ENCODE data around the gene PAFAH1B1.
"Not testable (repeated sequence)": the region's sequence is repeated elsewhere in the genome, so short reads cannot be mapped to it uniquely, and the experiment has no call there.

Gene PAFAH1B1

GRCh38 chr17:2563543-2563942 is 29.9 kb upstream of the PAFAH1B1 start:
- Histone ChIP-seq H3K27ac (ENCODE audit: low read depth, low read length) (no peak overlapping the region), H3K9ac (ENCODE audit: low read depth, low read length) (no peak overlapping the region), H3K9me3 (ENCODE audit: control insufficient read depth, insufficient read depth, low read length) (peaks cover 11% of the 10 kb centered on the region), H3K36me3 (ENCODE audit: control insufficient read depth, insufficient read depth, low read length) (no peaks in the 10 kb centered on the region), H3K4me1 (ENCODE audit: control insufficient read depth, insufficient read depth, low read length) (no peaks in the 10 kb centered on the region), H3K27me3 (ENCODE audit: control insufficient read depth, insufficient read depth, low read length) (no peaks in the 10 kb centered on the region), H3K4me3 (ENCODE audit: low read depth, low read length) (no peak overlapping the region; the same call in 1 of the 2 replicates)

GRCh38 chr17:2564877-2565276 is 28.6 kb upstream of the PAFAH1B1 start:
- Histone ChIP-seq H3K9ac (ENCODE audit: low read depth, low read length) (no peak overlapping the region), H3K27me3 (ENCODE audit: control insufficient read depth, insufficient read depth, low read length) (no peaks in the 10 kb centered on the region), H3K9me3 (ENCODE audit: control insufficient read depth, insufficient read depth, low read length) (peaks cover 11% of the 10 kb centered on the region), H3K27ac (ENCODE audit: low read depth, low read length) (no peak overlapping the region), H3K36me3 (ENCODE audit: control insufficient read depth, insufficient read depth, low read length) (no peaks in the 10 kb centered on the region), H3K4me3 (ENCODE audit: low read depth, low read length) (no peak overlapping the region), H3K4me1 (ENCODE audit: control insufficient read depth, insufficient read depth, low read length) (no peaks in the 10 kb centered on the region)

- H3K27ac ChIP-seq (ENCODE audit: low read depth, low read length): no peak overlapping the region
- H3K4me1 ChIP-seq (ENCODE audit: control insufficient read depth, insufficient read depth, low read length): no peaks in the 10 kb centered on the region
- H3K27me3 ChIP-seq (ENCODE audit: control insufficient read depth, insufficient read depth, low read length): no peaks in the 10 kb centered on the region
- no peaks in the 10 kb centered on the region for H3K36me3 ChIP-seq (ENCODE audit: control insufficient read depth, insufficient read depth, low read length)
- H3K9ac ChIP-seq (ENCODE audit: low read depth, low read length): no peak overlapping the region
- H3K9me3 ChIP-seq (ENCODE audit: control insufficient read depth, insufficient read depth, low read length): peaks cover 5% of the 10 kb centered on the region
- H3K4me3 ChIP-seq (ENCODE audit: low read depth, low read length): no peak overlapping the region
Observed at GRCh38 chr17:2566056-2566455, 27.4 kb upstream of the PAFAH1B1 start.

GRCh38 chr17:2571523-2572303 is 21.7 kb upstream of the PAFAH1B1 start:
- Histone ChIP-seq H3K27ac (ENCODE audit: low read depth, low read length) (no peak overlapping the region), H3K9ac (ENCODE audit: low read depth, low read length) (no peak overlapping the region), H3K4me1 (ENCODE audit: control insufficient read depth, insufficient read depth, low read length) (no peaks in the 10 kb centered on the region), H3K27me3 (ENCODE audit: control insufficient read depth, insufficient read depth, low read length) (no peaks in the 10 kb centered on the region), H3K36me3 (ENCODE audit: control insufficient read depth, insufficient read depth, low read length) (no peaks in the 10 kb centered on the region), H3K9me3 (ENCODE audit: control insufficient read depth, insufficient read depth, low read length) (no peaks in the 10 kb centered on the region), H3K4me3 (ENCODE audit: low read depth, low read length) (no peak overlapping the region)

- not testable (repeated sequence) for H3K4me3 ChIP-seq (ENCODE audit: low read depth, low read length); H3K9ac ChIP-seq (ENCODE audit: low read depth, low read length)
Observed at GRCh38 chr17:2572304-2572609, 21.2 kb upstream of the PAFAH1B1 start.

GRCh38 chr17:2580151-2580550 is 13.3 kb upstream of the PAFAH1B1 start:
- H3K36me3 ChIP-seq (ENCODE audit: control insufficient read depth, insufficient read depth, low read length): no peaks in the 10 kb centered on the region
- H3K4me3 ChIP-seq (ENCODE audit: low read depth, low read length): no peak overlapping the region
- no peaks in the 10 kb centered on the region for H3K27me3 ChIP-seq (ENCODE audit: control insufficient read depth, insufficient read depth, low read length)
- no peak overlapping the region for H3K9ac ChIP-seq (ENCODE audit: low read depth, low read length)
- H3K27ac ChIP-seq (ENCODE audit: low read depth, low read length): peak overlapping the region; percentile 56
- H3K9me3 ChIP-seq (ENCODE audit: control insufficient read depth, insufficient read depth, low read length): no peaks in the 10 kb centered on the region
- peaks cover 7% of the 10 kb centered on the region; the same call in 1 of the 2 replicates for H3K4me1 ChIP-seq (ENCODE audit: control insufficient read depth, insufficient read depth, low read length)

More at GRCh38 chr17:2572304-2572609, 21.2 kb upstream of the PAFAH1B1 start:
- H3K27me3 ChIP-seq (ENCODE audit: control insufficient read depth, insufficient read depth, low read length); H3K9me3 ChIP-seq (ENCODE audit: control insufficient read depth, insufficient read depth, low read length); H3K36me3 ChIP-seq (ENCODE audit: control insufficient read depth, insufficient read depth, low read length); H3K4me1 ChIP-seq (ENCODE audit: control insufficient read depth, insufficient read depth, low read length); H3K27ac ChIP-seq (ENCODE audit: low read depth, low read length): not testable (repeated sequence)

- Histone ChIP-seq H3K4me3 (ENCODE audit: low read depth, low read length) (no peak overlapping the region), H3K36me3 (ENCODE audit: control insufficient read depth, insufficient read depth, low read length) (no peaks in the 10 kb centered on the region), H3K9ac (ENCODE audit: low read depth, low read length) (no peak overlapping the region), H3K27me3 (ENCODE audit: control insufficient read depth, insufficient read depth, low read length) (no peaks in the 10 kb centered on the region), H3K4me1 (ENCODE audit: control insufficient read depth, insufficient read depth, low read length) (peaks cover 7% of the 10 kb centered on the region; the same call in 1 of the 2 replicates), H3K27ac (ENCODE audit: low read depth, low read length) (peak overlapping the region; percentile 56), H3K9me3 (ENCODE audit: control insufficient read depth, insufficient read depth, low read length) (no peaks in the 10 kb centered on the region)
Observed at GRCh38 chr17:2580661-2581060, 12.8 kb upstream of the PAFAH1B1 start.

GRCh38 chr17:2582493-2582892 is 11.0 kb upstream of the PAFAH1B1 start:
- H3K9ac ChIP-seq (ENCODE audit: low read depth, low read length): no peak overlapping the region
- no peaks in the 10 kb centered on the region for H3K36me3 ChIP-seq (ENCODE audit: control insufficient read depth, insufficient read depth, low read length)
- H3K27ac ChIP-seq (ENCODE audit: low read depth, low read length): no peak overlapping the region
- H3K4me3 ChIP-seq (ENCODE audit: low read depth, low read length): no peak overlapping the region
- H3K27me3 ChIP-seq (ENCODE audit: control insufficient read depth, insufficient read depth, low read length): no peaks in the 10 kb centered on the region
- no peaks in the 10 kb centered on the region for H3K9me3 ChIP-seq (ENCODE audit: control insufficient read depth, insufficient read depth, low read length)
- H3K4me1 ChIP-seq (ENCODE audit: control insufficient read depth, insufficient read depth, low read length): peaks cover 7% of the 10 kb centered on the region; the same call in 1 of the 2 replicates

GRCh38 chr17:2591040-2591640 is 2.3 kb upstream of the PAFAH1B1 start:
- H3K9me3 ChIP-seq (ENCODE audit: control insufficient read depth, insufficient read depth, low read length): no peaks in the 10 kb centered on the region
- no peaks in the 10 kb centered on the region for H3K36me3 ChIP-seq (ENCODE audit: control insufficient read depth, insufficient read depth, low read length)
- H3K9ac ChIP-seq (ENCODE audit: low read depth, low read length): no peak overlapping the region
- no peak overlapping the region for H3K27ac ChIP-seq (ENCODE audit: low read depth, low read length)
- H3K4me3 ChIP-seq (ENCODE audit: low read depth, low read length): no peak overlapping the region
- no peaks in the 10 kb centered on the region for H3K27me3 ChIP-seq (ENCODE audit: control insufficient read depth, insufficient read depth, low read length)
- peaks cover 9% of the 10 kb centered on the region for H3K4me1 ChIP-seq (ENCODE audit: control insufficient read depth, insufficient read depth, low read length)

GRCh38 chr17:2593821-2594721 is 617 bp downstream of the PAFAH1B1 start:
- no peaks in the 10 kb centered on the region for H3K36me3 ChIP-seq (ENCODE audit: control insufficient read depth, insufficient read depth, low read length)
- no peaks in the 10 kb centered on the region for H3K9me3 ChIP-seq (ENCODE audit: control insufficient read depth, insufficient read depth, low read length)
- H3K27me3 ChIP-seq (ENCODE audit: control insufficient read depth, insufficient read depth, low read length): no peaks in the 10 kb centered on the region
- H3K4me1 ChIP-seq (ENCODE audit: control insufficient read depth, insufficient read depth, low read length): peaks cover 19% of the 10 kb centered on the region
- peak overlapping the region; percentile 83 for H3K4me3 ChIP-seq (ENCODE audit: low read depth, low read length)
- H3K27ac ChIP-seq (ENCODE audit: low read depth, low read length): peak overlapping the region; percentile 99
- peak overlapping the region; percentile 78 for H3K9ac ChIP-seq (ENCODE audit: low read depth, low read length)
